ENCODE data around the gene CEACAM16. TPM values are rescaled to one million over a fixed set of nuclear protein-coding genes. Genes with fewer than 3 reads are reported as not detected.

Gene CEACAM16
- total RNA-seq, 2 donors from 2014 or later, result not detected

- H3K36me3 ChIP-seq (ENCODE audit: control insufficient read depth, insufficient read depth, low read length), result peaks cover 75% of the 10 kb centered on the region
- H3K9me3 ChIP-seq (ENCODE audit: control insufficient read depth, low read length), result no peaks in the 10 kb centered on the region
- Mint-ChIP-seq H3K27ac (no peak overlapping the region), H3K36me3 (ENCODE audit: low read depth) (peaks cover 70% of the 10 kb centered on the region), H3K9me3 (no peaks in the 10 kb centered on the region), H3K27me3 (ENCODE audit: insufficient read depth) (no peaks in the 10 kb centered on the region), H3K4me3 (no peak overlapping the region), H3K4me1 (peaks cover 5% of the 10 kb centered on the region)
- no peak overlapping the region for H3K4me3 ChIP-seq (ENCODE audit: low read length)
- no peaks in the 10 kb centered on the region for H3K4me1 ChIP-seq (ENCODE audit: control insufficient read depth, insufficient read depth, low read length)
- WGBS, 2 experiments (ENCODE audit: insufficient coverage in 1 of 2, insufficient read length in 1 of 2), result 92 to 94% methylated on average over 4 of the region's 4 CpGs
- no peaks in the 10 kb centered on the region for H3K27me3 ChIP-seq (ENCODE audit: control insufficient read depth, insufficient read depth, low read length, poor library complexity, severe bottlenecking)
- H3K27ac ChIP-seq (ENCODE audit: low read depth, low read length), result no peak overlapping the region
- H3K9ac ChIP-seq (ENCODE audit: extremely low read depth, low read length, poor library complexity, severe bottlenecking), result no peak overlapping the region
- no peak for DNase-seq
- TF ChIP-seq CTCF (conservative IDR thresholded peaks at IDR 0.05), result no peak
Measured at GRCh38 chr19:44660081-44660480, 38.9 kb upstream of the CEACAM16 start.

DNA sequence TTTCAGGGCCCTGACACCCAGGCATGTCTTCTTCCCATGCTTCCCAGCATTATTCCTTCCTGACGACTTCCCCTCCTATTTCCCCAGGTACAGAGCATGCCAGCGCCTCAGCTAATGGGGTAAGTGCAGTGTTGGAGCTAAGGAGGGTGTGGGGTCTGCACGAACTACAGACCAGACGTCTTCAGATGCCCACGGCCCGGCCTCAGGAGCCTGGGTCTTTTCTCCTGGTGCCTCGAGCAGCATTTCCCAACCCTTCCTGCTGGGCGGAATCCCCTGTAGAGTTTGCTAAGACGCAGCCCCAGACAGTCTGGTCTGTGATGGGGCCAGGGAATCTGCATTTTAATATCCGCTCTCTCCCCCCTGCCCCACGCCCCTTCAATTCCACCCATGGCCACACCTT, 37.7 kb upstream of the CEACAM16 start:
- TF ChIP-seq CTCF (conservative IDR thresholded peaks at IDR 0.05), result no peak
- H3K27ac Mint-ChIP-seq, result no peak overlapping the region
- Histone ChIP-seq H3K4me3 (ENCODE audit: low read length) (no peak overlapping the region), H3K4me1 (ENCODE audit: control insufficient read depth, insufficient read depth, low read length) (no peaks in the 10 kb centered on the region), H3K27ac (ENCODE audit: low read depth, low read length) (no peak overlapping the region), H3K36me3 (ENCODE audit: control insufficient read depth, insufficient read depth, low read length) (peaks cover 63% of the 10 kb centered on the region), H3K9me3 (ENCODE audit: control insufficient read depth, low read length) (no peaks in the 10 kb centered on the region), H3K9ac (ENCODE audit: extremely low read depth, low read length, poor library complexity, severe bottlenecking) (no peak overlapping the region), H3K27me3 (ENCODE audit: control insufficient read depth, insufficient read depth, low read length, poor library complexity, severe bottlenecking) (no peaks in the 10 kb centered on the region)
- H3K9me3 Mint-ChIP-seq, result no peaks in the 10 kb centered on the region
- no peak for DNase-seq
- H3K4me3 Mint-ChIP-seq, result no peak overlapping the region
- 91 to 100% methylated on average over 4 to 10 of the region's 11 CpGs for WGBS, 2 experiments (ENCODE audit: insufficient coverage in 1 of 2, insufficient read length in 1 of 2)
- peaks cover 5% of the 10 kb centered on the region for H3K4me1 Mint-ChIP-seq
- no peaks in the 10 kb centered on the region for H3K27me3 Mint-ChIP-seq (ENCODE audit: insufficient read depth)
- H3K36me3 Mint-ChIP-seq (ENCODE audit: low read depth), result peaks cover 60% of the 10 kb centered on the region

- TF ChIP-seq CTCF (conservative IDR thresholded peaks at IDR 0.05), result no peak
- no peak overlapping the region for H3K27ac Mint-ChIP-seq
- H3K4me3 Mint-ChIP-seq, result no peak overlapping the region
- no peak for DNase-seq
- H3K4me1 ChIP-seq (ENCODE audit: control insufficient read depth, insufficient read depth, low read length), result no peaks in the 10 kb centered on the region
- H3K36me3 Mint-ChIP-seq (ENCODE audit: low read depth), result peaks cover 55% of the 10 kb centered on the region
- 96% methylated on average over 4 to 7 of the region's 7 CpGs for WGBS, 2 experiments (ENCODE audit: insufficient coverage in 1 of 2, insufficient read length in 1 of 2)
- no peak overlapping the region for H3K9ac ChIP-seq (ENCODE audit: extremely low read depth, low read length, poor library complexity, severe bottlenecking)
- peaks cover 59% of the 10 kb centered on the region for H3K36me3 ChIP-seq (ENCODE audit: control insufficient read depth, insufficient read depth, low read length)
- no peaks in the 10 kb centered on the region for H3K27me3 Mint-ChIP-seq (ENCODE audit: insufficient read depth)
- H3K27me3 ChIP-seq (ENCODE audit: control insufficient read depth, insufficient read depth, low read length, poor library complexity, severe bottlenecking), result no peaks in the 10 kb centered on the region
- peaks cover 5% of the 10 kb centered on the region for H3K4me1 Mint-ChIP-seq
- no peak overlapping the region for H3K27ac ChIP-seq (ENCODE audit: low read depth, low read length)
- no peaks in the 10 kb centered on the region for H3K9me3 Mint-ChIP-seq
- H3K4me3 ChIP-seq (ENCODE audit: low read length), result no peak overlapping the region
- H3K9me3 ChIP-seq (ENCODE audit: control insufficient read depth, low read length), result no peaks in the 10 kb centered on the region
Measured at GRCh38 chr19:44661904-44662303, 37.0 kb upstream of the CEACAM16 start.

Measured in endodermal cell (in vitro differentiated cells).